Hepatocyte (in vitro differentiated cells): ENCODE measurements around the gene SLX9. TPM values are rescaled to one million over a fixed set of nuclear protein-coding genes. Genes with fewer than 3 reads are reported as not detected.

Source experiments
- DNase-seq: peaks from one replicate; pipeline ENCODE4 v3.0.0-alpha.2; 2016; ENCODE audit warnings: low spot score
- H2AFZ ChIP-seq: fragments of 200-600 bp; sonication (generic); 2 replicates; pipeline ENCODE4 v1.6.0; 2016; ENCODE audit warnings: antibody characterized with exemption, mild to moderate bottlenecking
- H3K27ac ChIP-seq: fragments of 200-600 bp; sonication (generic); 2 replicates; pipeline ENCODE4 v1.5.1; 2016; ENCODE audit warnings: mild to moderate bottlenecking
- H3K27me3 ChIP-seq: fragments of 200-600 bp; sonication (generic); 2 replicates; pipeline ENCODE4 v1.6.1; 2016
- H3K36me3 ChIP-seq: fragments of 200-600 bp; sonication (generic); replicated peaks from 2 replicates; pipeline ENCODE4 v1.5.1; 2016; ENCODE audit warnings: low read depth; ENCODE audit not compliant: insufficient read depth
- H3K4me1 ChIP-seq: fragments of 200-600 bp; sonication (generic); 2 replicates; pipeline ENCODE4 v1.5.1; 2016; ENCODE audit warnings: mild to moderate bottlenecking, moderate library complexity; ENCODE audit not compliant: insufficient read depth
- H3K4me2 ChIP-seq: fragments of 200-600 bp; sonication (generic); 2 replicates; pipeline ENCODE4 v1.6.0; 2016
- H3K4me3 ChIP-seq: fragments of 200-600 bp; sonication (generic); 2 replicates; pipeline ENCODE4 v1.5.1; 2016; ENCODE audit warnings: mild to moderate bottlenecking
- H3K79me2 ChIP-seq: fragments of 200-600 bp; sonication (generic); 2 replicates; pipeline ENCODE4 v1.6.0; 2017; ENCODE audit warnings: mild to moderate bottlenecking
- H3K9me2 ChIP-seq: fragments of 200-600 bp; sonication (generic); replicated peaks from 2 replicates; pipeline ENCODE4 v1.6.0; 2017; ENCODE audit warnings: mild to moderate bottlenecking; ENCODE audit not compliant: insufficient read depth
- H3K9me3 ChIP-seq: fragments of 200-600 bp; sonication (generic); 2 replicates; pipeline ENCODE4 v1.5.1; 2016; ENCODE audit warnings: low read depth, mild to moderate bottlenecking
- H4K20me1 ChIP-seq: fragments of 200-600 bp; sonication (generic); 2 replicates; pipeline ENCODE4 v1.6.0; 2016; ENCODE audit warnings: mild to moderate bottlenecking; ENCODE audit not compliant: insufficient read depth, poor library complexity, severe bottlenecking
- EZH2 ChIP-seq: fragments of 200-600 bp; sonication (generic); IDR thresholded peaks from 2 replicates; pipeline ENCODE4 v1.6.1; 2016; ENCODE audit warnings: antibody characterized with exemption, mild to moderate bottlenecking, borderline replicate concordance
- EZH2phosphoT487 ChIP-seq: fragments of 200-600 bp; sonication (generic); IDR thresholded peaks from one replicate; pipeline ENCODE4 v1.6.1; 2018; ENCODE audit warnings: antibody characterized with exemption, mild to moderate bottlenecking, low read depth, moderate library complexity; ENCODE audit not compliant: unreplicated experiment, severe bottlenecking
- WGBS: methylation state at CpG from one replicate; pipeline ENCODE4 v1.1.6; 2016; ENCODE audit warnings: low lambda C conversion rate; ENCODE audit errors: missing lambda C conversion rate; 5-methylcytosine and 5-hydroxymethylcytosine counted together
- polyA plus RNA-seq: library from polyadenylated mRNA; unstranded; fragments of >200 nt; fragmentation: Nextera tagmentation; extraction: Ambion mirVana; gene quantifications from 2 replicates; pipeline ENCODE4 v1.2.1, GENCODE V29; 2016
- total RNA-seq: library from RNA; depleted of rRNA; stranded (reverse); fragments of >200 nt; gene quantifications from 2 replicates; pipeline ENCODE4 v1.2.3, GENCODE V29; 2014
- TF ChIP-seq, protein P1 (sequence below): fragments of 200-600 bp; sonication (generic); IDR thresholded peaks from 2 replicates; pipeline ENCODE4 v1.5.1; 2016; ENCODE audit warnings: antibody characterized with exemption, mild to moderate bottlenecking; ENCODE audit not compliant: poor library complexity

Gene SLX9
- total and polyA plus RNA-seq, 2 experiments from 2014 or later = 16.3 to 33.2 TPM

DNA sequence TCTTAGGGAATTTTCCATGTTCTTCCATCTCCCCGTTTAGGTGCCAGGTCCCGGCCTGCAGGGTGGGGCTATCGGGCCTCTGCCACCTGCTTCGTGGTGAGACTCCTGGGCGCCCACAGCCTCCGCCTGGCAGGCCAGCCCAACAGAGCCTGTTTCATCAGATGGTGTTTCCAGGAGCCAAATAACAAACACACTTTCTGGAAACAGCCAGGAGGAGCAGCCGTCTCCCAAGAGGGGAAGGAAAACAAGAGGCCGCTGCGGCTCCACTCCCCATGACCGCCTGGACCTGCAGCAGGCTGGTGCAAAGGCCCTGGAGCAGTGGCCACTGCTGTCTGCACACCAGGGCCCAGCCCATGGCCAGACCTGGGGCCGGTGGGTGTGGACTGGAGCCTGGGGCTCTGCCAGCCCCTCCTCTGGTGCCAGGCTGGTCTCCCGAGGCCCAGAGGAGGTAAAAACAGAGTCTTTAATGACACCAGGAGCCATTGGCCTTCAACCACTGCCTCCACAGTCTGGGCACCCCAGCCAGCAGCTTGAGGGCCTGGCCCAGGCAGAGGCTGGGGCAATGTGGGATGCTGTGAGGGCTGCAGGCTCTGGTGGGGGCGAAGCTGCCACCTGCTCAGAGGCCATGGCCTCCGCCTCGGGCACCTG is 55.0 kb downstream of the SLX9 start:
- Histone ChIP-seq H3K9me3 (no peaks in the 10 kb centered on the region), H2AFZ (no peak overlapping the region), H3K36me3 (no peaks in the 10 kb centered on the region), H4K20me1 (no peaks in the 10 kb centered on the region), H3K4me3 (no peak overlapping the region), H3K27ac (no peak overlapping the region), H3K27me3 (no peaks in the 10 kb centered on the region), H3K79me2 (no peaks in the 10 kb centered on the region), H3K4me2 (no peak overlapping the region), H3K4me1 (peaks cover 4% of the 10 kb centered on the region), H3K9me2 (no peaks in the 10 kb centered on the region)
- TF ChIP-seq EZH2phosphoT487 (no peak), EZH2 (no peak)
- TF ChIP-seq, protein P1, sequence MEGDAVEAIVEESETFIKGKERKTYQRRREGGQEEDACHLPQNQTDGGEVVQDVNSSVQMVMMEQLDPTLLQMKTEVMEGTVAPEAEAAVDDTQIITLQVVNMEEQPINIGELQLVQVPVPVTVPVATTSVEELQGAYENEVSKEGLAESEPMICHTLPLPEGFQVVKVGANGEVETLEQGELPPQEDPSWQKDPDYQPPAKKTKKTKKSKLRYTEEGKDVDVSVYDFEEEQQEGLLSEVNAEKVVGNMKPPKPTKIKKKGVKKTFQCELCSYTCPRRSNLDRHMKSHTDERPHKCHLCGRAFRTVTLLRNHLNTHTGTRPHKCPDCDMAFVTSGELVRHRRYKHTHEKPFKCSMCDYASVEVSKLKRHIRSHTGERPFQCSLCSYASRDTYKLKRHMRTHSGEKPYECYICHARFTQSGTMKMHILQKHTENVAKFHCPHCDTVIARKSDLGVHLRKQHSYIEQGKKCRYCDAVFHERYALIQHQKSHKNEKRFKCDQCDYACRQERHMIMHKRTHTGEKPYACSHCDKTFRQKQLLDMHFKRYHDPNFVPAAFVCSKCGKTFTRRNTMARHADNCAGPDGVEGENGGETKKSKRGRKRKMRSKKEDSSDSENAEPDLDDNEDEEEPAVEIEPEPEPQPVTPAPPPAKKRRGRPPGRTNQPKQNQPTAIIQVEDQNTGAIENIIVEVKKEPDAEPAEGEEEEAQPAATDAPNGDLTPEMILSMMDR = no peak
- WGBS = 93% methylated on average over 15 of the region's 15 CpGs
- DNase-seq = no peak

DNA sequence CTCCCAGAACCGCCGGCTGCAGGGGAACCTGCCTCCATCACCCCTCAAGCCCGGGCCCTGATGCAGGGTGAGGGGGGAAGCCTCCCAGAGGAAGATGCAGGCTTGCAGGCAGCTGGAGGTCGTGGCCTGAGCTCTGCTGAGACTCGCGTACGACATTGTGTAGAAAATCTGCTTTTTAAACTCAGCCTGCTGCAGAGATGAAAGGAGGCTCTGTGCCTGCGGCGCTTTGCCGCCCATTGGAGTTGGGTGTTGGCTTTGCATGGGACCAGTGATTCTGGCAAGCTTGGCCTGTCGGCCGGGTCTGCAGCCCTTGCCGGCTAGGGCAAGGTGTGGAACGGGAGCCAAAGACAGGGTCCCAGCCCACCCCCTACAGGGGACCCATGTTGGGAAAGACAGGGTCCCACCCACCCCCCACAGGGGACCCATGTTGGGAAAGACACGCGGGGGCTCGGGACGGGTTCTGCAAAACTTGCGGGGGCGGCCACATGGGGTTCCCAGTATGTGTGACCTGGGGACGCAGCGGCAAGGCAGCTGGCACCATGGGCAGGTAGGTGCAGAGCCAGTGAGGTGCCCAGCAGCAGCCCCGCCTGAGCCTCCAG is 55.6 kb downstream of the SLX9 start:
- no peak overlapping the region for H2AFZ ChIP-seq
- H3K27me3 ChIP-seq = no peaks in the 10 kb centered on the region
- no peaks in the 10 kb centered on the region for H3K79me2 ChIP-seq
- no peak for TF ChIP-seq EZH2phosphoT487
- TF ChIP-seq, protein P1 = no peak
- no peak for TF ChIP-seq EZH2
- no peak overlapping the region for H3K4me2 ChIP-seq
- no peaks in the 10 kb centered on the region for H4K20me1 ChIP-seq
- no peak overlapping the region for H3K27ac ChIP-seq
- no peak for DNase-seq
- H3K4me1 ChIP-seq = peaks cover 4% of the 10 kb centered on the region
- WGBS = 92% methylated on average over 21 of the region's 23 CpGs
- H3K4me3 ChIP-seq = no peak overlapping the region
- H3K9me3 ChIP-seq = no peaks in the 10 kb centered on the region
- H3K9me2 ChIP-seq = no peaks in the 10 kb centered on the region
- no peaks in the 10 kb centered on the region for H3K36me3 ChIP-seq

DNA sequence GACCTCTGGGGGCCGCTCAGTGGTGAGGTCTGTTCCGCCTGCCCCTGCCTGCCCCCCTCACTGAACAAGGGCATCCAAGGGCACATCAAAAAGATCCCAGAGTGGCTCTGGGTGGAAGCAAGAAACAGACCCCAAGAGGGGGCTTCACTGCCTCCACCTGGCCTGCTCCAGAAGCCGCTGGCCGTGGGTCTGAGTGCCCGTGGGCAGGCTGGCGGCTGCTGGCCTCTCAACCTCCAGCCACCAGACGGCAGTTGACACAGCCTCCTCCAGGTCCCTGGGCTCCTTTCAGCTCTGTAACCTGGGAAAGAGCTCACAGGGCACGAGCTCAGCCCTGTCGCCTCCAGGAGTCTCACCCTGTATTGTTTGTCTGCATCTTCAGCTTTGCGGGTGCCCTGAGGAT is 56.3 kb downstream of the SLX9 start:
- Histone ChIP-seq H3K4me3 (no peak overlapping the region), H3K9me3 (no peaks in the 10 kb centered on the region), H4K20me1 (no peaks in the 10 kb centered on the region), H3K27ac (no peak overlapping the region), H3K4me1 (peaks cover 4% of the 10 kb centered on the region), H3K27me3 (no peaks in the 10 kb centered on the region), H3K9me2 (no peaks in the 10 kb centered on the region), H3K4me2 (no peak overlapping the region), H3K36me3 (no peaks in the 10 kb centered on the region), H2AFZ (no peak overlapping the region), H3K79me2 (no peaks in the 10 kb centered on the region)
- no peak for DNase-seq
- 95% methylated on average over 10 of the region's 10 CpGs for WGBS
- TF ChIP-seq EZH2 = no peak
- no peak for TF ChIP-seq EZH2phosphoT487
- TF ChIP-seq, protein P1 = no peak
